ENCODE data around the gene STIP1.

STIP1 gene

DNA sequence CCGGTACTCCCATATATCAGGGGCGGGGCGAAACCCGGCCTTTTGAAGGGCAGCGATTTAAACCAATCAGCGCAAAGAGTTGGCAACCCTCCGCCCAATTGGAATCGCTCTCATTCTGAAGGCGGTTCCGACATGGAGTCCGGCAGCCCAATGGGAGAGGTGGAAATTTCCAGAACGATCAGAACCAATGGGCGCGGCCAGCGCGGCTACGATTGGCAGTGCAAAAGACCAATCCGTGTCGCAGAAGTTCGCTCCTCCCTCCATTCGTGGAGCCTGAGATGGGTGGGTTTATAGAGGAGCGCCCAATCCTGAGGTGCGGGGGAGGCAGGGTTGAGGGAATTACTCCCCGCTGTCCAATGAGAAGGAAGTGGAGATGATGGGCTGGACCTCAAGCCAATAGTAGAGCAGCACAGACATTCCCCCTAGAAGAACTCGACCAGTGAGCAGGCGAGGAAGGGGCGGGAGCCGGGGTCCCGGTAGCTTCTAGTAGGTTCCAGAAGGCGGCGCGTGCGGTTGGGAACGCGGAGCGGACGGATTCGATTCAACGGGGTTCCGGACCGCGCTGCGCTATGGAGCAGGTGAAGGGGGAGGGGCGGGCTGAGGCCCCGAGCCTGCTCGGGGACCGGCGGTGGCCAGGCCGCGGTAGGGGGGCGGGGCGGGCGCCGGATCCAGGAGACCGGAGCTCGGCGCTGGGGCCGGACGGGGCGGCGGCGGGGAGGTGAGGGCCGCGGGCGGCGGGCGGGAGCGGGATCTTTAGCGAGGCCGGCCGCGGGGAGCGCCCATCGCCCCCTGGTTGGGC is at the start of gene STIP1:
Gene STIP1 (plus strand): TSS at position 479 of the 799 bp plus-strand sequence. CDS start 91 bp downstream, at position 570.
- DNase-seq, result peak; percentile 99

GRCh38 chr11:64136765-64137441 is 49.1 kb upstream of the STIP1 start:
- DNase-seq, result no peak

GRCh38 chr11:64138398-64138797 is 47.6 kb upstream of the STIP1 start:
- no peak for DNase-seq

- no peak for DNase-seq
Observed at GRCh38 chr11:64139049-64139448, 46.9 kb upstream of the STIP1 start.

DNA sequence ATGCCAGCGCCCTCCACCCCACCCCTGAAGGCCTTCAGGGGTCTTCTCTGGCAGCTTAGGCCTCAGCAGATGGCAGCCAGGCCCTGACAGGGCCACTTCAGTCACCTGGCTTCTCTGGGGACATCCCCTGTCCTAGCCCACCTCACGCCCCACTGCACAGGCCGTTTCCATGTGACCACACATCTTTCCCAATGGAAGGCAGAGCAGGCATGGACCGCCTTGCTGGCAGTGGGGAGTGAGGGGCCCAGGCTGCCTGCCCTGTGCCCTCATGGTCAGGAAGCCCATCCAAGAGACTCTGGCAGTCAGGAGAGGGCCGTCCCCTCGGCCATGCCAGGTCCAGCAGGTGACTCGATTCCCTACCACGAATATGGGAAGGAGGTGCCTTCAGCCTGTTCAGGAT is 45.9 kb upstream of the STIP1 start:
- DNase-seq, result no peak

GRCh38 chr11:64141081-64141783 is 44.7 kb upstream of the STIP1 start:
- DNase-seq, result no peak

DNA sequence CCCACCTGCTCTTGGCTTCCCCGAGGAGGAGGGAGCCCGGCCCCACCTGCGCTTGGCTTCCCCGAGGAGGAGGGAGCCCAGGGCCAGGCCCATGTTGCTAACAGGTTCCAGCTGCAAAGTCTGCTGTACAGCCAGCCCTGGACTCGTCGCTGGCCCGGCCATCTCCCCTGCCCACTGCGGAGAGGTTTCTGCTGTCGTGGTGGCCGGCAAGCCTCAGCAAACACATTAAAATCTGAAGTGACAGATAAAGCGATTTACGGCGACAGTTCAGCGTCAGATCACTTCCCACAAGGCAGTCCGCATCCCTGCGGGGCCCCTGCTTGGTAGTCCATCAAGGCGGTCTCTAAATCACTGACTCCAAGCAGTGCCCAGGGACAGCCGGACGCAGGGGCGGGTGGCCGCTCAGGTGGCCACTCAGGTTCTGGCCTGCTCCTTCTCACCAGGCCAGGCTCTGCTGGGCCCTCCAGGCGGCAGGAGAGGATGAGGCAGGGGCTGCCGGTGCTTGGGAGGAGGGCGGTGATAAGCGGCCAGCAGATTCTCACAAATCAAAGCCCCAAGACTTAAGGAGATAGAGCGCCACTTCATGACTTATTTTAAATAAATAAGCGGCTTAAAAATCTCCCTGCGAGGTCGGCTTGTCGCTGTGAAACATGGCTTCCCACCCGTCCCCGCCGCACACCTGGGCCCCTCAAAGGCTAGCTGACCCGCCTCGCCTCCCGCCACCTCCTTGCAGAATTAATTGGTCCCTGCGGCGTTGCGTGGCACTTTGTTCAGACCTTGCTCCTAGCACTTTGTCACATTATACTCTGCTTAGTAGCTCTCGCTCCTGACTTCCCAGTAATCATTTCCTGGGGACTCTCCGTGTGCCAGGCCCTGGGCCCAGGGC is 41.1 kb upstream of the STIP1 start:
- no peak for DNase-seq

DNA sequence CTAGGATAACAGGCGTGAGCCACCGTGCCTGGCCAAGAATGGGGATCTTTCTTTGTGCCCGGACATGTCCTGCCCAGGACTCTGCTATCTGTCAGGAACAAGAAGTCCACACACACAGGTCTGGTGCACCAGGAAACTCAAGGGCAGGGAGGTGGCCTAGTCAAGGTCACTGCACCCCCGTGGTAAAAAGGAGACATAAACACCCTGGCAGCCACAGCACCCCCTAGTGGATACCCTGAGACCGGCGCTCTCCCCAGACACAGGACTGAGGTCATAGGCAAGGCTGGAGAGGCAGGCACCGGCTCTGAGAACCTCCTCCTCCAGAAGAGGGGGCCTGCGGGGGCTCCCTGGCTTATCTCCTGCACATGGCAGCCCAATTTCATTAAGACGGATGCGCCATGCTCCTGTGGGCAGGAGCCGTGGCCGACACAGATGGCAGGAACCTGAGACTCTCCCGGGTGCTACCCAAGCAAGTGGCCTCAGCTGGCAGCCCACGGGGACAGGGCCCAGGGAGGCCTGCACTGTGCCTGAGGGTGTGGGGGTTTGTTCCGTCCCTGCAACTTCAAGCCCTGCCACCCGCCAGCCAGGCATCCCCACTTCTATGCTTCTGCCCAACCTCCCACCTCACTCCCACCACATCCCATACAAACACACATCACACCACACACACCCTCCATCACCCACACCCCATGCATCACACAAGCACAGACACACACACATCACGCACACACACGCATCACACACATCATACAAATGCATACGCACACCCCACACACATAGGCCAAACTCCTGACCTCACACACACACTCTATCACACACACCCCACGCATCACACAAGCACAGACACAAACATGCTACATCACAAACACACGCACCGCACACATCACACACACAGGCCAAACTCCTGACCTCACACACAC is 39.7 kb upstream of the STIP1 start:
- peak; percentile 73 for DNase-seq

DNA sequence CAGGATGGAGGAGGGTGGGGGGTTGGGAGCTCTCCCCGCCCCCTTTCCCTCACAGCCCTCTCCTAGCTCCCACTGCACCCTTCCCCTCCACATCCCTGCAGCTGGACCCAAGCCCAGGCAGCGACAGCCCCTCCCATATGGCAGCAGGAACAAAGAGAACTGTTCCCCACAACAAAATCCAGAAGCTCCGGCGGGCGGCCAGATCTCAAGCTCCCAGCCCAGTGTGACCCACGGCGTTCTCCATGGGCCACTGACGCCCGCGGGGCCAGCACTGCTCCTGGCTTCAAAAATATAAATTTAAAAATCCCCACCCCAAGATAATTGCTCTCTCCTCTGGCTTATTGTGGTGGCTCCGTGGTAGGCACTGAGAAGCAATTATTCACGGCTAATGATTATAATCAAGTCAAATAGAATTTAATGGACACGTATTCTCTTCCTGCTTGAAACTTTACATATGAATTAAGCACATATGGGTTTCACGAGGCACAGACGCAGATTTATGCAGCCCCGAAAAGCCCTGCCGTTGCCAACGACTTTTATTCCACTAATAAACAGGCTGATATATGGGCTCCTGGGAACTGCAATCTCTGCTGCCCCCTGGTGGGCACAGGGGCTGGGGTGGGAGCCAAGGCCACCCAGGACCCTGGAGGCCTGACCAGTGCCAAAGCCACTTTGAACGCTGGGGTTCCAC is 37.6 kb upstream of the STIP1 start:
- peak; percentile 86 for DNase-seq

GRCh38 chr11:64148917-64149617 is 36.9 kb upstream of the STIP1 start:
- DNase-seq, result no peak

GRCh38 chr11:64150051-64150450 is 35.9 kb upstream of the STIP1 start:
- DNase-seq, result no peak

- DNase-seq, result no peak
Observed at GRCh38 chr11:64150481-64151239, 35.3 kb upstream of the STIP1 start.

DNA sequence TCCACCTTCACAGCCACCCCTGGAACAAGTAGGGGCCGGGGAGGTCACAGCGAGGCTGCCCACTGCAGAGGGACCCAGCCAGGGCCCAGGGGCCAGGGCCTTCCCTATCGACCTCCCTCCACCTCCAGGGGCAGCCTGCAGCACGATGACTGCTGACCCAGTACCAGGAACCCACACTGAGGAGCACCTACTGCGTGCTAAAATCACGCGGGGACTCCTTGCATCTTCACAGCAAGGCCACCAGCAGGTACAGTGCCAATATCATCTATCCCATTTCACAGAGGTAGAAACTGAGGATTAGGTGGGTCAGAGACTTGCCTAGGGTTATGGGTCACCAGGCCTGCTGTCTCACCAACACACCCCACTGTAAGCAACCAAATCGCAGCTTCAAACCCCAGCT is 34.6 kb upstream of the STIP1 start:
- no peak for DNase-seq

- peak; percentile 19 for DNase-seq
Observed at GRCh38 chr11:64152841-64153691, 32.9 kb upstream of the STIP1 start.

- no peak for DNase-seq
Observed at GRCh38 chr11:64153812-64154211, 32.2 kb upstream of the STIP1 start.

DNA sequence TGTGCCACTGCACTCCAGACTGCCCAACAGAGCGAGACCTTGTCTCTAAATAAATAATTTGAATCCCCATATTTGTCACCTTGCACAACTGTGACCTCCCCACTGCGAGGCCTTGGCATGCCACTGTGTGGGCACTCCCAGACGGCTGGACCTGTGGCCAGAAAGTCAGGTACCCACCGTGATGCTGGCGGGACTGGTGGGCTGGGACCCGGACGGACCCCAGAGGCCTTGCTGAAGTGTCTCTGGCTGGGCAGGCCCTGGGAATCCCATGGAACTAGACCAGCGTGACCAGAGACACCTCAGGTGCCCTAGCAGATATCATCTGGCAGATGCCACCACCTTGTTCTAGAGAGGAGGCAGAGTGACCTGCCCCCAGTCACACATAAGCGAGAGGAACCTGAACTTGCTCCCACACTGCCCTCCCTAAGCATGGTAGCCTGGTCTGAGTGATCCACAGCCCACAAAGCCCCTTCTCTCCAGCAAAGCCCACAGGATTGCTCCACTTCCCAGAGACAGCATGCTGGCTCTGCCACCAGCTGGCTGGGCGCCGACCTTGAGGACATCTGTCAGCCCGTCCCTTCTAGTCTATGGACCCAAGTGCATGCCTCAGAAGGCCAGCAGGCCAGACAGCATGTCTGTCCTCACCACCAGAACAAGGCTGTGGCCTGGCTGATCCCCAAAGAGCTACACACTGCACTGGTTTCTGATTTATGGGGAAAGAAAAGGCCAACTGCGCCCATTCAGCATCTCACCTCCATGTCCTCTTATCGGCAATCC is 29.5 kb upstream of the STIP1 start:
- DNase-seq, result no peak

- no peak for DNase-seq
Observed at GRCh38 chr11:64157631-64158394, 28.2 kb upstream of the STIP1 start.

All from NCI-H1694 (cell line).